ENCODE data around the gene CDKN2B-AS1. TPM values are rescaled to one million over a fixed set of nuclear protein-coding genes. Genes with fewer than 3 reads are reported as not detected.
A peak's percentile ranks its signal among the peaks of the same experiment; 100 is the strongest.

Gene CDKN2B-AS1
- polyA plus RNA-seq, 2 of the 4 experiments (the other 2 are of a cell fraction) = not detected

- TF ChIP-seq PBX3 (IDR thresholded peaks at IDR 0.05) (no peak), RCOR1 (IDR thresholded peaks at IDR 0.05; ENCODE audit: low read depth, low read length) (no peak), CHD2 (IDR thresholded peaks at IDR 0.05; ENCODE audit: low read length, partially characterized antibody) (no peak), CEBPB (IDR thresholded peaks at IDR 0.05) (no peak), BCL3 (IDR thresholded peaks at IDR 0.05) (no peak)
These were observed 163.2 kb downstream of the CDKN2B-AS1 start (continued) for GRCh38 chr9:22157828-22158227.

- H3K27ac ChIP-seq = peak overlapping the region; percentile 89 to 90
- peak overlapping the region; percentile 18; the same call in 1 of the 3 replicates for H3K4me3 ChIP-seq
- no peak for TF ChIP-seq PBX3 (IDR thresholded peaks at IDR 0.05)
- no peak for TF ChIP-seq ESRRA (IDR thresholded peaks at IDR 0.05; ENCODE audit: borderline replicate concordance, low read length)
- no peak for TF ChIP-seq SMC3 (IDR thresholded peaks at IDR 0.05)
- no peak for TF ChIP-seq TFCP2L1 (CRISPR knock-in tag; IDR thresholded peaks at IDR 0.05)
- peak; percentile 45; the same call in 1 of the 2 replicates for TF ChIP-seq RARB (CRISPR knock-in tag; IDR thresholded peaks at IDR 0.05)
- no peak for TF ChIP-seq RAD21 (conservative IDR thresholded peaks at IDR 0.05 in 1 of 2, IDR thresholded peaks at IDR 0.05 in 1 of 2)
- 0 out of 2 replicates have a peak, but pooled peaks have one; percentile 16 for TF ChIP-seq JUNB (IDR thresholded peaks at IDR 0.05)
- no peak for TF ChIP-seq TP53 (CRISPR knock-in tag; IDR thresholded peaks at IDR 0.05)
- TF ChIP-seq RFX5 (IDR thresholded peaks at IDR 0.05) = no peak
- TF ChIP-seq NFE2L2 (conservative IDR thresholded peaks at IDR 0.05; ENCODE audit: low read length) = no peak
- 0 out of 2 replicates have a peak, but pooled peaks have one; percentile 14 for TF ChIP-seq HEYL (CRISPR knock-in tag; IDR thresholded peaks at IDR 0.05)
- no peak for TF ChIP-seq ZNF302 (CRISPR knock-in tag; IDR thresholded peaks at IDR 0.05)
- TF ChIP-seq ATOH8 (CRISPR knock-in tag; IDR thresholded peaks at IDR 0.05; ENCODE audit: low read depth) = 0 out of 2 replicates have a peak, but pooled peaks have one; percentile 18
- no peak for TF ChIP-seq JUN (IDR thresholded peaks at IDR 0.05)
- TF ChIP-seq EHF (CRISPR knock-in tag; IDR thresholded peaks at IDR 0.05) = no peak
- TF ChIP-seq HOXB5 (CRISPR knock-in tag; IDR thresholded peaks at IDR 0.05) = no peak
- TF ChIP-seq ZFP36 (IDR thresholded peaks at IDR 0.05; ENCODE audit: borderline replicate concordance, partially characterized antibody) = no peak
- TF ChIP-seq MYC (IDR thresholded peaks at IDR 0.05; ENCODE audit: borderline replicate concordance, low read length) = no peak
- no peak for TF ChIP-seq E2F6 (IDR thresholded peaks at IDR 0.05; ENCODE audit: borderline replicate concordance, low read depth)
- TF ChIP-seq MAFK (IDR thresholded peaks at IDR 0.05; ENCODE audit: partially characterized antibody) = peak; percentile 99
- 0 out of 2 replicates have a peak, but pooled peaks have one; percentile 31 for TF ChIP-seq FOSL2 (IDR thresholded peaks at IDR 0.05)
- TF ChIP-seq FOSL2 (CRISPR knock-in tag; IDR thresholded peaks at IDR 0.05) = peak; percentile 90
- ATAC-seq (peak; percentile 57; a peak in 5 of 6 replicates), DNase-seq (ENCODE audit: low read depth in 1 of 2, low spot score in 1 of 2) (peak in 1 of 2 experiments; percentile 48), FAIRE-seq (no peak)
- ChIA-PET POLR2A (interaction anchor here (0.5 to 1.3 kb wide), 5 partner anchors 8 to 54 kb away, joined by 3 to 6 read pairs (median 4); no protein-coding TSS in a partner anchor), CTCF (interaction anchor here (0.7 to 3.2 kb wide), 3 partner anchors 80 to 345 kb away, joined by 3 to 13 read pairs (median 13); no protein-coding TSS in a partner anchor)
- peak overlapping the region; percentile 76 for H3K4me2 ChIP-seq
- no peaks in the 10 kb centered on the region for H3K9me3 ChIP-seq
- H3K4me1 ChIP-seq = peaks cover 52% of the 10 kb centered on the region
These were observed 163.7 kb downstream of the CDKN2B-AS1 start for GRCh38 chr9:22158271-22158670.
